A549 (cell line): ENCODE data around the gene MAPK8IP3. TPM values are rescaled to one million over a fixed set of nuclear protein-coding genes. Genes with fewer than 3 reads are reported as not detected.

Experiments used
- ATAC-seq, 2 experiments: fragments of 200-7000 bp in 1 of 2; fragments of >200 bp in 1 of 2; cut with Nextera tagmentation in 1 of 2; cut with Tn5 transposase in 1 of 2; 3 replicates each; pipeline versions ENCODE4 v1.8.0 to v1.9.1; 2018 to 2020; ENCODE audit warnings: mild to moderate bottlenecking in 1 of 2, moderate library complexity in 1 of 2
- CTCF ChIA-PET: fragments of 300-600 bp; sonication (Branson Sonifier 250); formaldehyde crosslinking; extraction: SDS; loops from one replicate; lab custom pipeline; 2021; ENCODE audit warnings: antibody characterized with exemption, inconsistent platforms; lab: Yijun Ruan, JAX
- POLR2A ChIA-PET: fragments of 350-600 bp; formaldehyde crosslinking; extraction: SDS; loops from one replicate; lab custom pipeline; 2021; ENCODE audit warnings: antibody characterized with exemption, inconsistent platforms; lab: Yijun Ruan, JAX
- DNase-seq, 2 experiments: peaks; one replicate each; pipeline versions ENCODE4 v3.0.0 to v3.0.0-alpha.2; 2011 to 2016; ENCODE audit warnings: low read depth in 1 of 2, low spot score in 1 of 2
- FAIRE-seq: peaks from 2 replicates; lab custom pipeline; 2011; peaks lifted over from hg19 to GRCh38; lab: Jason Lieb, UNC
- H3K27ac ChIP-seq, 2 experiments: fragments of >200 bp; sonication (Bioruptor Twin); formaldehyde crosslinking; 3 replicates each; pipeline ENCODE4 v1.5.1; 2016 to 2017
- H3K4me1 ChIP-seq: fragments of >200 bp; sonication (Bioruptor Twin); formaldehyde crosslinking; 3 replicates; pipeline ENCODE4 v1.6.1; 2016
- H3K4me2 ChIP-seq: fragments of >200 bp; sonication (Bioruptor Twin); formaldehyde crosslinking; 3 replicates; pipeline ENCODE4 v1.6.1; 2016
- H3K4me3 ChIP-seq: fragments of >200 bp; sonication (Bioruptor Twin); formaldehyde crosslinking; 3 replicates; pipeline ENCODE4 v1.5.1; 2016
- H3K9me3 ChIP-seq: fragments of >200 bp; sonication (Bioruptor Twin); formaldehyde crosslinking; 3 replicates; pipeline ENCODE4 v1.6.1; 2016
- ATOH8 ChIP-seq: fragments of 250-450 bp; sonication (Bioruptor Pico); IDR thresholded peaks from 2 replicates; pipeline ENCODE4 v1.5.0; 2020; ENCODE audit warnings: low read depth, mild to moderate bottlenecking, moderate library complexity
- BCL3 ChIP-seq: fragments of >200 bp; sonication (Bioruptor Twin); formaldehyde crosslinking; IDR thresholded peaks from 3 replicates; pipeline ENCODE4 v1.6.1; 2016
- BHLHE40 ChIP-seq: IDR thresholded peaks from 2 replicates; pipeline ENCODE4 v1.6.1; 2012; ENCODE audit warnings: low read depth, low read length, inconsistent platforms
- CEBPB ChIP-seq, 2 experiments: fragments of >200 bp in 1 of 2; sonication (Bioruptor Twin) in 1 of 2; formaldehyde crosslinking in 1 of 2; IDR thresholded peaks; 2 replicates each; pipeline ENCODE4 v1.6.1; 2012 to 2016
- CHD2 ChIP-seq: fragments of 150-350 bp; IDR thresholded peaks from 2 replicates; pipeline ENCODE4 v1.6.1; 2014; ENCODE audit warnings: low read length; ENCODE audit not compliant: partially characterized antibody
- CHD4 ChIP-seq: fragments of 200-600 bp; sonication (generic); IDR thresholded peaks from 2 replicates; pipeline ENCODE4 v1.6.1; 2016; ENCODE audit warnings: antibody characterized with exemption, mild to moderate bottlenecking, borderline replicate concordance
- EHF ChIP-seq: fragments of 250-450 bp; sonication (Bioruptor Pico); IDR thresholded peaks from 2 replicates; pipeline ENCODE4 v1.5.0; 2020; ENCODE audit warnings: mild to moderate bottlenecking
- ELK1 ChIP-seq: fragments of 150-350 bp; IDR thresholded peaks from 2 replicates; pipeline ENCODE4 v1.6.1; 2014; ENCODE audit warnings: low read depth, mild to moderate bottlenecking, low read length
- FOXS1 ChIP-seq: fragments of 250-450 bp; sonication (Bioruptor Pico); IDR thresholded peaks from 2 replicates; pipeline ENCODE4 v1.5.0; 2020; ENCODE audit warnings: mild to moderate bottlenecking, moderate library complexity
- GATA3 ChIP-seq: IDR thresholded peaks from 2 replicates; pipeline ENCODE4 v1.6.1; 2012; ENCODE audit warnings: borderline replicate concordance
- HES2 ChIP-seq: fragments of >200 bp; sonication (Bioruptor Twin); formaldehyde crosslinking; IDR thresholded peaks from 2 replicates; pipeline ENCODE4 v1.6.1; 2016
- HEYL ChIP-seq: fragments of 250-450 bp; sonication (Bioruptor Pico); IDR thresholded peaks from 2 replicates; pipeline ENCODE4 v1.8.0; 2021; ENCODE audit warnings: mild to moderate bottlenecking, moderate library complexity
- HMGXB4 ChIP-seq: fragments of 250-450 bp; sonication (Bioruptor Pico); IDR thresholded peaks from 2 replicates; pipeline ENCODE4 v1.5.0; 2021; ENCODE audit warnings: mild to moderate bottlenecking, moderate library complexity, borderline replicate concordance
- HOXA7 ChIP-seq: fragments of 250-450 bp; sonication (Bioruptor Pico); IDR thresholded peaks from 2 replicates; pipeline ENCODE4 v1.5.0; 2020; ENCODE audit warnings: mild to moderate bottlenecking, moderate library complexity
- MAFK ChIP-seq: fragments of 450-650 bp; IDR thresholded peaks from 2 replicates; pipeline ENCODE4 v1.6.1; 2014; ENCODE audit not compliant: partially characterized antibody
- MAX ChIP-seq: IDR thresholded peaks from 2 replicates; pipeline ENCODE4 v1.6.1; 2012
- NFE2L2 ChIP-seq: fragments of 150-350 bp; conservative IDR thresholded peaks from 2 replicates; pipeline ENCODE4 v1.6.1; 2014; ENCODE audit warnings: low read length
- NPAS2 ChIP-seq: fragments of 250-450 bp; sonication (Bioruptor Pico); IDR thresholded peaks from 2 replicates; pipeline ENCODE4 v1.8.0; 2022; ENCODE audit warnings: mild to moderate bottlenecking, moderate library complexity, borderline replicate concordance
- PBX3 ChIP-seq: IDR thresholded peaks from 2 replicates; pipeline ENCODE4 v1.6.1; 2012
- RAD21 ChIP-seq, 2 experiments: fragments of >200 bp in 1 of 2; sonication (Bioruptor Twin) in 1 of 2; formaldehyde crosslinking in 1 of 2; IDR thresholded peaks in 1 of 2; conservative IDR thresholded peaks in 1 of 2; 2 replicates in 1 of 2; 3 replicates in 1 of 2; pipeline ENCODE4 v1.6.1; 2012 to 2018; ENCODE audit warnings: inconsistent platforms in 1 of 2
- RCOR1 ChIP-seq: fragments of 150-350 bp; IDR thresholded peaks from 2 replicates; pipeline ENCODE4 v1.6.1; 2014; ENCODE audit warnings: antibody characterized with exemption, low read length, low read depth
- RFX5 ChIP-seq: fragments of 450-650 bp; IDR thresholded peaks from 2 replicates; pipeline ENCODE4 v1.7.1; 2014; ENCODE audit warnings: antibody characterized with exemption, mild to moderate bottlenecking, moderate library complexity
- RNF2 ChIP-seq: fragments of 200-600 bp; sonication (generic); IDR thresholded peaks from 2 replicates; pipeline ENCODE4 v1.6.1; 2016; ENCODE audit warnings: low read depth, mild to moderate bottlenecking, antibody characterized with exemption, moderate library complexity, borderline replicate concordance
- SMC3 ChIP-seq: fragments of >200 bp; sonication (Bioruptor Twin); formaldehyde crosslinking; IDR thresholded peaks from 3 replicates; pipeline ENCODE4 v1.6.1; 2018; ENCODE audit warnings: inconsistent platforms
- TP53 ChIP-seq: fragments of 250-450 bp; sonication (Bioruptor Pico); IDR thresholded peaks from 2 replicates; pipeline ENCODE4 v1.5.0; 2021; ENCODE audit warnings: mild to moderate bottlenecking, moderate library complexity
- ZFP36 ChIP-seq: fragments of 450-650 bp; IDR thresholded peaks from 2 replicates; pipeline ENCODE4 v1.6.1; 2014; ENCODE audit warnings: borderline replicate concordance; ENCODE audit not compliant: partially characterized antibody
- ZNF302 ChIP-seq: fragments of 250-450 bp; sonication (Bioruptor Pico); IDR thresholded peaks from 2 replicates; pipeline ENCODE4 v1.9.0; 2021; ENCODE audit warnings: inconsistent platforms, mild to moderate bottlenecking, moderate library complexity
- WGBS: methylation state at CpG from one replicate; pipeline ENCODE4 v1.1.6; 2017; ENCODE audit errors: missing lambda C conversion rate; 5-methylcytosine and 5-hydroxymethylcytosine counted together
- polyA plus RNA-seq, 4 experiments: library from polyadenylated mRNA; depleted of rRNA in 3 of 4; stranded (reverse); fragments of >200 nt; fragmentation: RNase III in 1 of 4; extraction: RNeasy Plus Mini Kit Qiagen cat#74134 plus additional on column Dnase treatment in 1 of 4; gene quantifications; 2 replicates in 3 of 4; 3 replicates in 1 of 4; pipeline ENCODE4 v1.2.3, GENCODE V29; 2011 to 2017

MAPK8IP3 gene
- polyA plus RNA-seq, 2 of the 4 experiments (the other 2 are of a cell fraction), result 12.0 to 53.3 TPM

- ChIA-PET POLR2A (no interaction called here), CTCF (interaction anchor here (1.2 to 5.3 kb wide), 6 partner anchors 19 to 65 kb away, joined by 3 to 72 read pairs (median 20); partner anchors contain the start of gene JPT2)
- no peak overlapping the region for H3K4me3 ChIP-seq
- FAIRE-seq (no peak), ATAC-seq (no peak), DNase-seq (no peak)
- no peak overlapping the region for H3K4me2 ChIP-seq
- H3K4me1 ChIP-seq, result peaks cover 14% of the 10 kb centered on the region; the same call in 1 of the 3 replicates
- 89% methylated on average over 13 of the region's 13 CpGs for whole genome bisulfite sequencing
- no peak overlapping the region for H3K27ac ChIP-seq
- TF ChIP-seq RCOR1 (no peak), RAD21 (conservative IDR thresholded peaks at IDR 0.05 in 1 of 2, IDR thresholded peaks at IDR 0.05 in 1 of 2) (no peak), ELK1 (no peak), HMGXB4 (no peak), MAX (no peak), RNF2 (no peak), BHLHE40 (no peak), EHF (CRISPR knock-in tag) (no peak), PBX3 (no peak), RFX5 (no peak), MAFK (no peak), ATOH8 (CRISPR knock-in tag) (no peak), ZNF302 (CRISPR knock-in tag) (no peak), BCL3 (no peak), GATA3 (no peak), HES2 (no peak), ZFP36 (no peak)
- H3K9me3 ChIP-seq, result no peaks in the 10 kb centered on the region
Observed at GRCh38 chr16:1708768-1709180, 2.8 kb downstream of the MAPK8IP3 start.

GRCh38 chr16:1709356-1709755 is 3.4 kb downstream of the MAPK8IP3 start:
- DNase-seq, result no peak
- H3K4me3 ChIP-seq, result no peak overlapping the region
- POLR2A ChIA-PET, result no interaction called here
- CTCF ChIA-PET, result interaction anchor here (1.2 to 5.3 kb wide), 6 partner anchors 19 to 65 kb away, joined by 3 to 72 read pairs (median 20); partner anchors contain the start of gene JPT2
- H3K4me1 ChIP-seq, result peaks cover 14% of the 10 kb centered on the region; the same call in 1 of the 3 replicates
- no peaks in the 10 kb centered on the region for H3K9me3 ChIP-seq
- TF ChIP-seq BCL3, result no peak
- TF ChIP-seq CEBPB (IDR thresholded peaks at IDR 0.05), result no peak
- no peak for TF ChIP-seq SMC3
- TF ChIP-seq CHD4, result no peak
- no peak for TF ChIP-seq GATA3
- TF ChIP-seq NFE2L2, result no peak
- no peak for TF ChIP-seq TP53 (CRISPR knock-in tag)
- no peak for TF ChIP-seq HEYL
- no peak for TF ChIP-seq FOXS1 (CRISPR knock-in tag)
- TF ChIP-seq NPAS2 (CRISPR knock-in tag), result no peak
- no peak for TF ChIP-seq HOXA7
- no peak for TF ChIP-seq CHD2
- TF ChIP-seq RCOR1, result no peak
- no peak for TF ChIP-seq BHLHE40
- H3K27ac ChIP-seq, result no peak overlapping the region
- 91% methylated on average over 15 of the region's 15 CpGs for WGBS
- H3K4me2 ChIP-seq, result no peak overlapping the region
- ATAC-seq, result no peak
- FAIRE-seq, result no peak
